ENCODE results near the gene TM2D3. TPM values are rescaled to one million over a fixed set of nuclear protein-coding genes. Genes with fewer than 3 reads are reported as not detected.

The TM2D3 gene
- total and polyA plus RNA-seq, 2 donors (not counting 1 experiment from before 2014, with no cell fraction given) = 46.1 to 71.5 TPM

DNA sequence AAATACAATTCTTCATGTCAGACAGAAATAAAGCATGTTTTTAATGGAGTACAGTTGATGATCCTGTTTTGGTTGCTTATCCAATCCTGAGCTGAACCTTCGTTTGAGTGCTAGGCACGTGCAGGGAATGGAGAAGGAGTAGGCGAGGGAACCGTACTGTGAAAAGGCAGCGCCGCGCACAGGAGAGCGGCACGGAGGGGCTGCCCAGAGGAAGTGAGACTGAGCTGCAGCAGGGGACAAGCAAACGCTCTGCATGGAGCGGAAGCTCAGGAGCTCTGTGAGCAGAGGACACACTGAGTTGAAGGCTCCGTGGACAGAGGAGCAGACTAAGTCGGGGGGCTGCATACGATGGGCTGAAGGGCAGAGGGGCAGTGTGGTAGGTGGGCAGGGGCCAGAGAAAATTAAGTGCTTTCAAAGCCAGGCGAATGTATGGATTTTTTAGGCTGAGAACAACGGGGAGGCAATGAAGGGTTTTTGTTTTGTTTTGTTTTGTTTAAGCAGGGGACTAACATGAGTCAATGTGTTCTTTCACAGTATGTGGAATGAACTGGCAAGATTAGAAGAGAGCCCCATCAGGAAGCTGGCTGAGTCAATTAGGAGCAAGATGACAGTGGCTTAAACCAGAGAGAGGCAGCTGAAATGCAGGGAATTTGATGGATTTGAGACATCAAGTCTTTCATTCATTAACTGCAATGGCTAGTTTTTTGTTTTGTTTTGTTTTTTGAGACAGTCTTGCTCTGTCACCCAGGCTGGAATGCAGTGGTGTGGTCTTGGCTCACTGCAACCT is 23.8 kb upstream of the TM2D3 start:
- Histone ChIP-seq H2AFZ (ENCODE audit: low read length) (no peak overlapping the region), H3K27me3 (ENCODE audit: control insufficient read depth, insufficient read depth, low read length) (no peaks in the 10 kb centered on the region), H3K9ac (ENCODE audit: insufficient read depth, low read length) (no peak overlapping the region), H3K4me3 (replicated peaks in 1 of 4; ENCODE audit: control extremely low read depth in 1 of 4, insufficient read depth in 1 of 4, low read depth in 3 of 4, low read length in 4 of 4) (no peak overlapping the region), H4K20me1 (ENCODE audit: control insufficient read depth, extremely low read depth, insufficient read depth, low read length) (no peaks in the 10 kb centered on the region), H3K4me2 (ENCODE audit: extremely low read depth, insufficient read depth, low read length) (no peak overlapping the region), H3K27ac (ENCODE audit: insufficient read depth, low read length) (peak overlapping the region; percentile 55), H3K36me3 (ENCODE audit: control insufficient read depth, insufficient read depth, low read length) (no peaks in the 10 kb centered on the region), H3K4me1 (ENCODE audit: control insufficient read depth, extremely low read depth, insufficient read depth, low read length) (peaks cover 7% of the 10 kb centered on the region), H3K79me2 (ENCODE audit: control insufficient read depth, insufficient read depth, low read length) (no peaks in the 10 kb centered on the region), H3K9me3 (ENCODE audit: control insufficient read depth, insufficient read depth, low read depth, low read length) (no peaks in the 10 kb centered on the region)
- DNase-seq (ENCODE audit: low read depth in 2 of 2) = peak; percentile 77 to 88
- TF ChIP-seq EZH2 (IDR thresholded peaks at IDR 0.05; ENCODE audit: low read length, missing control alignments) (no peak), CTCF (conservative IDR thresholded peaks at IDR 0.05 in 1 of 2, IDR thresholded peaks at IDR 0.05 in 1 of 2; ENCODE audit: low read depth in 1 of 2, low read length in 2 of 2) (no peak)

DNA sequence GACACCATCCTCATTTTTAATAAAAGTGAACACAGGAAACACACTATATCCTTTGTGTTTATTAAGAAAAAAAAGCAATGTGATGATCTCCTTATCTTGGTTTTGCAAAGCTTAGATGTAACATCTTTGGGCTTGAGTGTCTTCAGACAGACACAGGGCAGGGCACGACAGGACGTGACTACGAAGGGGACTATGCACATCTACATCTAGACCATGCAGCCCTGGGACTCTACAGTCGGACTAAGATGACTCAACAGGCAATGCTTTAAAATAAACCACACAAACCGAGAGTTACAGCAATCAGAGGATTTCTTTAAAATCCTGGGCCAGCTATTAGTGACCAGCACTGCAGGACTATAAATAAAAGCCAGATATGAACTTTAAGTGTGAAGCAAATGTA is 22.8 kb upstream of the TM2D3 start:
- DNase-seq (ENCODE audit: low read depth in 2 of 2) = peak; percentile 70 to 88
- H3K4me3 ChIP-seq (replicated peaks in 1 of 4; ENCODE audit: control extremely low read depth in 1 of 4, insufficient read depth in 1 of 4, low read depth in 3 of 4, low read length in 4 of 4) = no peak overlapping the region
- peaks cover 7% of the 10 kb centered on the region for H3K4me1 ChIP-seq (ENCODE audit: control insufficient read depth, extremely low read depth, insufficient read depth, low read length)
- peaks cover 2% of the 10 kb centered on the region for H3K36me3 ChIP-seq (ENCODE audit: control insufficient read depth, insufficient read depth, low read length)
- no peaks in the 10 kb centered on the region for H3K79me2 ChIP-seq (ENCODE audit: control insufficient read depth, insufficient read depth, low read length)
- H2AFZ ChIP-seq (ENCODE audit: low read length) = no peak overlapping the region
- H3K9ac ChIP-seq (ENCODE audit: insufficient read depth, low read length) = no peak overlapping the region
- no peak for TF ChIP-seq EZH2 (IDR thresholded peaks at IDR 0.05; ENCODE audit: low read length, missing control alignments)
- no peak for TF ChIP-seq CTCF (conservative IDR thresholded peaks at IDR 0.05 in 1 of 2, IDR thresholded peaks at IDR 0.05 in 1 of 2; ENCODE audit: low read depth in 1 of 2, low read length in 2 of 2)
- H3K27ac ChIP-seq (ENCODE audit: insufficient read depth, low read length) = no peak overlapping the region
- no peaks in the 10 kb centered on the region for H3K27me3 ChIP-seq (ENCODE audit: control insufficient read depth, insufficient read depth, low read length)
- no peaks in the 10 kb centered on the region for H4K20me1 ChIP-seq (ENCODE audit: control insufficient read depth, extremely low read depth, insufficient read depth, low read length)
- H3K4me2 ChIP-seq (ENCODE audit: extremely low read depth, insufficient read depth, low read length) = no peak overlapping the region
- no peaks in the 10 kb centered on the region for H3K9me3 ChIP-seq (ENCODE audit: control insufficient read depth, insufficient read depth, low read depth, low read length)

GRCh38 chr15:101672298-101672697 is 20.1 kb upstream of the TM2D3 start:
- H3K27me3 ChIP-seq (ENCODE audit: control insufficient read depth, insufficient read depth, low read length) = no peaks in the 10 kb centered on the region
- no peak for DNase-seq (ENCODE audit: low read depth in 2 of 2)
- H3K4me3 ChIP-seq (replicated peaks in 1 of 4; ENCODE audit: control extremely low read depth in 1 of 4, insufficient read depth in 1 of 4, low read depth in 3 of 4, low read length in 4 of 4) = no peak overlapping the region
- H3K4me1 ChIP-seq (ENCODE audit: control insufficient read depth, extremely low read depth, insufficient read depth, low read length) = peaks cover 7% of the 10 kb centered on the region
- no peak overlapping the region for H3K27ac ChIP-seq (ENCODE audit: insufficient read depth, low read length)
- H3K36me3 ChIP-seq (ENCODE audit: control insufficient read depth, insufficient read depth, low read length) = peaks cover 3% of the 10 kb centered on the region
- no peaks in the 10 kb centered on the region for H3K9me3 ChIP-seq (ENCODE audit: control insufficient read depth, insufficient read depth, low read depth, low read length)
- H4K20me1 ChIP-seq (ENCODE audit: control insufficient read depth, extremely low read depth, insufficient read depth, low read length) = no peaks in the 10 kb centered on the region
- H3K9ac ChIP-seq (ENCODE audit: insufficient read depth, low read length) = no peak overlapping the region
- no peak overlapping the region for H3K4me2 ChIP-seq (ENCODE audit: extremely low read depth, insufficient read depth, low read length)
- no peaks in the 10 kb centered on the region for H3K79me2 ChIP-seq (ENCODE audit: control insufficient read depth, insufficient read depth, low read length)
- no peak overlapping the region for H2AFZ ChIP-seq (ENCODE audit: low read length)
- no peak for TF ChIP-seq CTCF (conservative IDR thresholded peaks at IDR 0.05 in 1 of 2, IDR thresholded peaks at IDR 0.05 in 1 of 2; ENCODE audit: low read depth in 1 of 2, low read length in 2 of 2)
- no peak for TF ChIP-seq EZH2 (IDR thresholded peaks at IDR 0.05; ENCODE audit: low read length, missing control alignments)

Measured in fibroblast of lung (primary cell).